NCI-H774 (cell line): ENCODE measurements around the gene DOCK2.
"Not testable (repeated sequence)": the region's sequence is repeated elsewhere in the genome, so short reads cannot be mapped to it uniquely, and the experiment has no call there.

Experiments
- DNase-seq: peaks from one replicate; lab custom pipeline; 2025; lab: John Stamatoyannopoulos, UW

The DOCK2 gene

GRCh38 chr5:169758886-169759285 lies 121.8 kb downstream of the DOCK2 start:
- no peak for DNase-seq

DNA sequence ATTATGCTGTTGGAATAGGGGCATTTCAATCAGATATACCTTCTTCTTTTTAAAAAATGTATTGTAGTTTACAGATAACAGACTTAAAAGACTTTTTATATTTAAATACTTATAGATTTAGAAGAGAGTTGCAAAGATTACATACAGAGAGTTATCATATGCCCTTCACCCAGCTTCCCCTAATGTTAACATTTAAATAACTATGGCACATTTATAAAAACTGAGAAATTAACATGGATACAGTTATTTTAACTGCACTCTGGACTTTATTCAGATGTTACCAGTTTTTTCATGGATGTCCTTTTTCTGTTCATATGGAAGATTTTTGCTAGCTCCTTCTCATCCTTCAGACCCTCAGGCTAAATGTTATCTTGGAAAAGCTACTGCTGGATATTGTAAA lies 123.2 kb downstream of the DOCK2 start:
- no peak for DNase-seq

- DNase-seq: no peak
These were observed 125.4 kb downstream of the DOCK2 start for GRCh38 chr5:169762338-169763095.

DNA sequence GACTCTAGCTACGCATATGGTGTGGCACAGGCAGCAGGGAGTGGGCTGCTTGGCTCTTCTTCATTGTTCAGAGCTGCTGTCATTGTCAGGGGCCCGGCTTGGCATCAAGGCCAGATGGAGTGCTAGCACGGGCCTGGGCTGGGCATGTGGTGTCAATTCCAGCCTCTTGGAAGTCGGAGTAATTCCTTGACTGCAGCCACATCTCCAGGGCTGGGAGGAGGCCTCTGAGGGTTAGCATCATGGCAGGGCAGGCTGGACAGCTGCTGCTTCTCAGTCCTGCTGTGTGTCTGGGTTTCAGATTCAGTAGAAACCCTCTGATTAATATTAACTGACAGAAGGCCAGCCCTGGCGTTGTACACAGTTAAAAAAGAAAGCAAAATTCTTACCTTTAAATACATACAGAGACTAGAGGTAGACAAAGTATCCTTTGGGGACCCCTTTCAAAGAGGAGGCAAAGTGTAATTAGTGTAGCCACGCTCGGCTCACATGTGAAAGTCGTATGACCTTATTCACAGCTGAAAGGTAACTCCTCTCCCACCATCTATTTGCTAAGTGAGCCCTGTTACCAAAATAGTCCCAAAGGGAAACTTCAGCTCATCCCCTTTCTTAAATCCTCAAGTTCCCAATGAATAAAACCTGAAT lies 126.4 kb downstream of the DOCK2 start:
- no peak for DNase-seq

- DNase-seq: no peak
These were observed 126.9 kb downstream of the DOCK2 start for GRCh38 chr5:169764018-169764378.

DNA sequence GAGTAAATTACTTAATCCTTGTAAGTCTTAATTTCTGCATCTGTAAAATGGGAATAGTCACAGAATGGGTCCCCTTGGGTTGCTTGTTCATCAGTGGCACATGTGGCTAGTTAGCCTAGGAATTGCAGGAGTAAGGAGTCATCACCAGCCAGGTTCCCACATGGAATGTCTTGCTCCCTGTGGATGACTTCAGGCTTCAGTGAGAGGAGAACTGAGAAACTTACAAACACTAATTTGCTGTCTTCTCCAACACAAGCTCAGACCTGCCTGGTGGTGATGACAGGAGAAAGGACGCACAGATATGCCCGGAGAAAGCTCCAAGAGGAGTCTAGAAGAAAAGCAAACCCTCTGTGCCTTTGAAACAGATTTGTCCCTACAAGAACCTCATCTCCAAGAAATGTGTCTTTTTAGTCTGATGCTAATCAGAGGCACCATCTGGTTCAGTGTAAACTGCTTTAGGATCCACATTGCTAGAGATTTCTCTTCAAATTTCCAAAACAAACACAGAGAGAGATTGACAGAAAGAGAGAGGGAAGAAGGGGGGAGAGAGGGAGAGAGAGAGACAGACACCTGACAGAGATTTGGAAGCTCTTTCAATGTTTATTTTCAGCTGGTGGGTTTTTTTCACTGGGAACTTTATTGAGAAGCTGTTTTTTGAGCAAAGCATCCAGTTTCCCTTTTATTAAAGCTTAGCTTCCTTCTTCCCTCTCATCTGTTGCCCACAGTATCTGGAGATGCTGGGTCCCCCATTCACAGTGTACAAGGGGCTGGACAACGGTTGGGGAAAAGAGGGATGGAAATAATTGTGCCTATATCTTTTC lies 128.3 kb downstream of the DOCK2 start:
- DNase-seq: no peak

GRCh38 chr5:169766943-169767342 lies 129.9 kb downstream of the DOCK2 start:
- not testable (repeated sequence) for DNase-seq

DNA sequence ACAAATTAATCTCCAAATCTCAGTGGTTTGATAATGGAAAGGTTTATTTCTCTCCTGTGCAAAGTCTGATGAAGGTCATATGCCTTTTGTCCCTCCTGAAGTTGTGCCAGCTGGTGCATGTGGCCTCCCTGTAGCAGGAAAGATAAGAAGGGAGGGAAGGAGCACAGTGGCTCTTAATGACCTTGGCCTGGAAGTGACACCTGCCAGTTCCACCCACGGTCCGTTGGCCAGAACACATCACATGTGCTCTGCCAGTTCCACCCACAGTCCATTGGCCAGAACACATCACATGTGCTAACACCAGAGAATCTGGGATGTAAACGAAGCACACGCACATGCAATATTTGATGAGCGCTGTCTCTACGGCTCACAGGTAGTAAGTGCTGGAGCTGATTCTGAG lies 130.9 kb downstream of the DOCK2 start:
- DNase-seq: no peak

DNA sequence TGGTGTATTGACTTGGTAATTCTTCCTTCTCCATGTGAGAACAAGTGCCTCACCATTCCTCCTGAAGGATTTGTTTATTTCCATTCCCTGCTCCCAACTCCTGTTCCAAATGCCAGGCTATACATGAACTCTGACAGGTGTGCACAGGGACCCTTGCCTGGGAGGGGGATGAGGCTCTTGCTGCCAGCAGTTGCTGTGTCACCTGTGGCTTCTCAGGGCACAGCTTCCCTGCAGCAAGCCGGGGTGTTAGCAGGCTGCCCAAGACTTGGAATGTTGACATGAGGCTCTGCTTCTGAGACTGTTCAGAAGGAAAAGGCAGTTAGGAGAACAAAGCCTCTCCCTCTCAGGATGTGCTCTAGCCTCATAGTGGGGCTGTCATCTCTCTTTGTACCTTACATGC lies 131.3 kb downstream of the DOCK2 start:
- DNase-seq: no peak

DNA sequence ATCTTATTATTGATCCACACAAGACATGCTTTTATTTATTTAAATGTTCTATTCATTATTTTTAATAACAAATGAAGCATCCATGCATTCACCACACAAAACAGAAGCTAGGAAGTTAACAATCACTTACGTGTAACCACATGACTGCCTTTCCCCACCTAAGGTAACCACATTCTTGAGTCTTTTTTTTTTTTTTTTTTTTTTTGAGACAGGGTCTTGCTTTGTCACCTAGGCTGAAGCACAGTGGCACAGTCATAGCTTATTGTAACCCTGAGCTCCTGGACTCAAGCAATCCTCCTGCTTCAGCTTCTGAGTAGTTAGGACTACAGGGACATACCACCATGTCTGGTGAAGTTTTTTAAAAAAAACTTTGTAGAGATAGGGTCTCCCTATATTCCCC lies 133.0 kb downstream of the DOCK2 start:
- no peak for DNase-seq

GRCh38 chr5:169772256-169772655 lies 135.2 kb downstream of the DOCK2 start:
- DNase-seq: no peak

GRCh38 chr5:169772688-169773087 lies 135.6 kb downstream of the DOCK2 start:
- no peak for DNase-seq

DNA sequence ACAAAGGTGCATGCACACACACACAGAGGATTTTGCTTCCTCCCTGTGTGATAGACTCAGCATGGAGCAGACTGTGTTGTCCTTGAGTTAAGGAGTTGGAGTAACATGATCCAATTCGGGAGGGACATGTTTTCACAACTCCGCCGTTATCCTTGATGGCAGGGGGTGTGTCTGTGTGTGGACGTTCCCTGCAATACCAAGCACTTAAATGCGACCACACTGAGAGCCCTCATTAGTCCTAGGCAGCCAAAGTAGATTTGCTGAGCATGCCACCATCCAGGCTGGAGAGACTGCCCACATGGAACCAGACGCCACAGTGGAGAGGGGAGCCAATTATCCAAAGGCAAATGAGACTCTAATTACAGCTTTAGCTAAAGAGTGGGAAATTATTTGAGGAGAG lies 140.1 kb downstream of the DOCK2 start:
- DNase-seq: no peak

DNA sequence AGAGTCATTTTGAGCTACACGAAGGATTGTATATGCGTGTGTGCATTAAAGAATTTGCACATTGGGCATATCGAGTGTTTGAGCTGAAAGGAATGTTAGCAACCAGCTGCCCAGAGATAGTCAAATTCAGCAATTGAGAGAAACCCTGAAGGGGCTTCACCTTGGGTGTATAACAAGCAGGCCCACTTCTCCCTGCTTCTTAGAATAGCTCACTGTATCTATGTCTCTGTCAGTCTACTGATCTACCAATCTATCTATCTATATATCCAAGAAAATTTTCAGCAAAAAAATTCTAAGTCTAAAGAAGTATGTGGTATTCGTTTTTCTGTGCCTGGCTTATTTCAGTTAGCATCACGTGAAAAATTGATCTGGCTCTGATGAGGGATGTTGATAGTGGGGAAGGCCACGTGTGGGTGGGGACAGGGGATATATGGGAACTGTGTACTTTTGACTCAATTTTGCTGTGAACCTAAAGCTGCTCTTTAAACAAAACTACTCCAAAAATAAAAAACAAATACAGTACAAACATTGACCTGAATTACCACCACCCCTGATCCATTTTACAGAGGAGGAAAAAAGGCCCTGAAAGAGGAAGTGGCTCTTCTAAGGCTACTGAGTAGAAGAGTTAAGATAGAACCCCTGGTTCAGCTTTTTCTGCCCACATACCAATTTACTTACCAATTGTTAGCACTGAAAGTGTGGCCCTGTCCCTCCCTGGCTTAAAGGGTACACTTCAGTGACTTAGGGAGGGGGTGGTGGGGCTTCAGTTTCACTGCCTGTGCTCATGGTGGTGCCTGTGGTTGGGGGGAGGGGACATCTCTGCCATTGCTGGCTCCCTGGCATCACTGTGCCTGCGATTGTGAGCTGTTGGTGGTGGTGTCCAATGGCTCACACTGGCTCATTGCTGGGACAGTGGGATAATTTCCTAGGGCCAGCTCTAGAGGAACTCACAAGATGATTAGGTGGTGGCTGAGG lies 141.8 kb downstream of the DOCK2 start:
- DNase-seq: no peak

GRCh38 chr5:169781420-169782345 lies 144.6 kb downstream of the DOCK2 start:
- DNase-seq: no peak

- DNase-seq: no peak
These were observed 148.9 kb downstream of the DOCK2 start for GRCh38 chr5:169785771-169786618.

- DNase-seq: no peak
These were observed 151.1 kb downstream of the DOCK2 start for GRCh38 chr5:169788168-169788567.

DNA sequence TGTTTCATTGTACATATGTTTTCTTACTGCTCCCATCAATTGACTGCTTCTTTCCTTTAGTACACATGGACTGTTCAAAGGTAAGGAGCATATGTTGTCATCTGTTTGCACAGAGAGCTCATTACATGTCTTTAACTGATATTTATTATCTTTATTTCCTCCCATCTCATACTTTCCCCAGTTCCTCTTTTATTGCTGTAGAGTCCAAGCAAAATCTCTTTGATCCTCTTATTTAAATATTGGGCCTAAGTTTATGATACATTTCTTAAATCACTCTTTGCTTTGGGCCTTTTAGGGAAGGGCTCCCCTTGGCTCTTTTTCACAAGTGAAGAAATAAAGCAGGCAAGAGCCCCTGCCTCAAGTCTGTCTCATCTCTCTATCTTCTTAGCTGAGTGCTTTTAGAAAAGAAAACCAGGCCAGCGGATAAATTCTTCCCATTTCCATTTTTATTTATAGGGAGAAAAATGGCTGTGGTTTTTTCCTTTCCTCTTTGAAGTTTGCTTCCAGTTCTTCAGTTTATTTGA lies 152.4 kb downstream of the DOCK2 start:
- no peak for DNase-seq

DNA sequence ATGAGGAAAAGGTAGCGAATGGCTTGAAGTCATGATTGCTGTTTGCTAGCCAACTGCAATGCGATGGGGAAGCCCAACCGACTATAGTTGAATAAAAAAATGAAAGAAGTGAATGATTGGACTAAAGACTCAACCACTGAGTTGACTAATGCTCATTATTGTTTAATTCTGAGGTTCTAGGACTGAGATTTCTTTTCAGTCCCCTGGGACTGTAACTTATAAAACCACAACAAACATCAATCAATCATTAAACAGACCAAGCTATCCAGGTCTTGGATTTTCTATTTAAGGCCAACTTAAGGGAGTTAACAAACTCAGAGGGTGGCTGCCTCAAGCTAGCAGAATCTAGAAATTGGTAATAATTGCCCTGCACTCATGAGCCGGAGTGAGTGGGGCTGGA lies 154.2 kb downstream of the DOCK2 start:
- DNase-seq: no peak

GRCh38 chr5:169795338-169795737 lies 158.3 kb downstream of the DOCK2 start:
- no peak for DNase-seq
